ENCODE data around the gene LCN10. TPM values are rescaled to one million over a fixed set of nuclear protein-coding genes. Genes with fewer than 3 reads are reported as not detected.

LCN10 gene
- total and polyA plus RNA-seq, 2 donors (not counting 3 experiments of a cell fraction or from before 2014, with no cell fraction given), result not detected

- H3K9ac ChIP-seq (replicated peaks; ENCODE audit: extremely low read depth, insufficient read depth, low read length), result peak within 1 kb of the TSS; percentile 80
- H3K27me3 ChIP-seq (ENCODE audit: control insufficient read depth in 2 of 2, insufficient read depth in 2 of 2, low read length in 2 of 2), result no peaks in the 10 kb centered on the region
- H3K27ac ChIP-seq (ENCODE audit: insufficient read depth, low read depth, low read length), result peak within 1 kb of the TSS; percentile 96
- H4K20me1 ChIP-seq (replicated peaks; ENCODE audit: control insufficient read depth, extremely low read depth, insufficient read depth, low read length), result no peaks in the 10 kb centered on the region
- H3K79me2 ChIP-seq (ENCODE audit: control insufficient read depth, insufficient read depth, low read length), result peaks cover 34% of the 10 kb centered on the region
- peak; percentile 55 for FAIRE-seq
- no TSS peak for BruUV-seq (replicated peaks)
- DNase-seq (ENCODE audit: low read depth, low spot score), result peak; percentile 48
- TF ChIP-seq EZH2 (IDR thresholded peaks at IDR 0.05; ENCODE audit: borderline replicate concordance, low read depth, low read length, severe bottlenecking) (no peak), FOS (IDR thresholded peaks at IDR 0.05; ENCODE audit: borderline replicate concordance, insufficient read depth, low read length) (no peak), CTCF (IDR thresholded peaks at IDR 0.05; ENCODE audit: extremely low read depth in 1 of 2, insufficient read depth in 1 of 2, low read depth in 1 of 2, low read length in 2 of 2) (no peak), JUN (IDR thresholded peaks at IDR 0.05; ENCODE audit: borderline replicate concordance, insufficient read depth, insufficient read length, low read depth) (no peak), MYC (IDR thresholded peaks at IDR 0.05; ENCODE audit: low read depth, low read length) (no peak), MAX (IDR thresholded peaks at IDR 0.05; ENCODE audit: insufficient read depth, insufficient read length) (no peak), GATA2 (IDR thresholded peaks at IDR 0.05; ENCODE audit: insufficient read depth, insufficient read length, low read depth, low read length) (no peak), POLR2AphosphoS5 (IDR thresholded peaks at IDR 0.05; ENCODE audit: insufficient read depth, low read depth, low read length) (no peak), POLR2A (IDR thresholded peaks at IDR 0.05; ENCODE audit: low read depth, low read length) (no peak)
- H3K4me2 ChIP-seq (ENCODE audit: insufficient read depth, low read length), result peak within 1 kb of the TSS; percentile 78
- no peaks in the 10 kb centered on the region for H3K9me3 ChIP-seq (replicated peaks; ENCODE audit: control insufficient read depth, insufficient read depth, low read length)
- dilution Hi-C loops (cut with MboI; ENCODE audit: extremely low pct_ligation_motif_present, low sequenced_read_pairs) (no loop called here), intact Hi-C loops (cut with micrococcal nuclease) (loop anchor here (2.0 to 5.0 kb wide), 5 partner anchors 25 to 349 kb away; partner anchors contain the start of genes AGPAT2, DNLZ and SEC16A)
- POLR2A ChIA-PET, result no interaction called here
- CTCF ChIA-PET, result interaction anchor here (1.2 kb wide), 1 partner anchor 15 kb away, joined by 3 read pairs; no protein-coding TSS in a partner anchor
- peak within 1 kb of the TSS; percentile 68 to 81 (median 75) for H3K4me3 ChIP-seq (replicated peaks in 1 of 3; ENCODE audit: insufficient read depth in 1 of 3, low read depth in 1 of 3, low read length in 3 of 3)
- peaks cover 27% of the 10 kb centered on the region for H3K4me1 ChIP-seq (ENCODE audit: control insufficient read depth, extremely low read depth, insufficient read depth, low read length)
- peak within 1 kb of the TSS; percentile 28 for H2AFZ ChIP-seq (ENCODE audit: low read depth, low read length)
- H3K9me1 ChIP-seq (replicated peaks; ENCODE audit: control insufficient read depth, extremely low read depth, insufficient read depth, low read length), result no peaks in the 10 kb centered on the region
- peaks cover 0 to 2% of the 10 kb centered on the region in 2 experiments for H3K36me3 ChIP-seq (ENCODE audit: control insufficient read depth in 2 of 2, extremely low read depth in 1 of 2, insufficient read depth in 2 of 2, low read length in 2 of 2)
These were observed 30.7 kb downstream of the LCN10 start, which contains the start of gene DIPK1B for GRCh38 chr9:136711751-136712689. DIPK1B (plus strand) TSS chr9:136712572; CDS start chr9:136712666, 94 bp downstream.
